MM.1S (cell line): Measurements from ENCODE around the gene CLCF1.

Experiments used
- DNase-seq: peaks from one replicate; pipeline ENCODE4 v3.0.0-alpha.2; 2015
- H2AFZ ChIP-seq: fragments of 300-600 bp; sonication (generic); 2 replicates; pipeline ENCODE4 v1.6.0; 2016; ENCODE audit warnings: antibody characterized with exemption, low read length
- H3F3A ChIP-seq: fragments of 300-600 bp; sonication (generic); 2 replicates; pipeline ENCODE4 v1.6.1; 2016; ENCODE audit warnings: mild to moderate bottlenecking, antibody characterized with exemption, low read length, moderate library complexity, mixed read lengths; ENCODE audit not compliant: insufficient read depth
- H3K27ac ChIP-seq: fragments of 300-600 bp; sonication (generic); 2 replicates; pipeline ENCODE4 v1.5.1; 2016; ENCODE audit warnings: mild to moderate bottlenecking, low read length
- H3K27me3 ChIP-seq: fragments of 300-600 bp; sonication (generic); replicated peaks from 2 replicates; pipeline ENCODE4 v1.6.0; 2016; ENCODE audit warnings: low read length; ENCODE audit not compliant: insufficient read depth
- H3K36me3 ChIP-seq: fragments of 300-600 bp; sonication (generic); replicated peaks from 2 replicates; pipeline ENCODE4 v1.6.1; 2016; ENCODE audit warnings: mild to moderate bottlenecking, low read length, mixed read lengths; ENCODE audit not compliant: insufficient read depth
- H3K4me1 ChIP-seq: fragments of 300-600 bp; sonication (generic); 2 replicates; pipeline ENCODE4 v1.6.1; 2016; ENCODE audit warnings: low read length, mixed read lengths
- H3K4me2 ChIP-seq: fragments of 300-600 bp; sonication (generic); 2 replicates; pipeline ENCODE4 v1.6.0; 2016; ENCODE audit warnings: low read depth, low read length
- H3K4me3 ChIP-seq: fragments of 300-600 bp; sonication (generic); 2 replicates; pipeline ENCODE4 v1.5.1; 2016; ENCODE audit warnings: low read length, mixed read lengths
- H3K79me2 ChIP-seq: fragments of 300-600 bp; sonication (generic); 2 replicates; pipeline ENCODE4 v1.6.1; 2016; ENCODE audit warnings: mixed run types, low read length, mixed read lengths
- H3K9ac ChIP-seq: fragments of 300-600 bp; sonication (generic); 2 replicates; pipeline ENCODE4 v1.6.1; 2016; ENCODE audit warnings: low read length, mixed read lengths
- H3K9me2 ChIP-seq: fragments of 300-600 bp; sonication (generic); replicated peaks from 2 replicates; pipeline ENCODE4 v1.6.1; 2016; ENCODE audit warnings: mild to moderate bottlenecking, low read length, mixed read lengths; ENCODE audit not compliant: insufficient read depth
- H3K9me3 ChIP-seq: fragments of 300-600 bp; sonication (generic); replicated peaks from 2 replicates; pipeline ENCODE4 v1.6.1; 2016; ENCODE audit warnings: mild to moderate bottlenecking, low read length, mixed read lengths; ENCODE audit not compliant: insufficient read depth
- H4K20me1 ChIP-seq: fragments of 300-600 bp; sonication (generic); 2 replicates; pipeline ENCODE4 v1.6.1; 2016; ENCODE audit warnings: mild to moderate bottlenecking, low read length, moderate library complexity, mixed read lengths; ENCODE audit not compliant: insufficient read depth
- EZH2 ChIP-seq: fragments of 300-600 bp; sonication (generic); optimal IDR thresholded peaks from 2 replicates; pipeline ENCODE3; 2017; ENCODE audit warnings: low read depth, mild to moderate bottlenecking, antibody characterized with exemption, low read length, mixed read lengths
- EZH2phosphoT487 ChIP-seq: fragments of 300-600 bp; sonication (generic); IDR thresholded peaks from 2 replicates; pipeline ENCODE4 v1.6.1; 2018; ENCODE audit warnings: antibody characterized with exemption, low read length
- TF ChIP-seq, protein P1 (sequence below): fragments of 300-600 bp; sonication (generic); IDR thresholded peaks from 2 replicates; pipeline ENCODE4 v1.5.1; 2016; ENCODE audit warnings: antibody characterized with exemption, low read length, mixed read lengths

CLCF1 gene

DNA sequence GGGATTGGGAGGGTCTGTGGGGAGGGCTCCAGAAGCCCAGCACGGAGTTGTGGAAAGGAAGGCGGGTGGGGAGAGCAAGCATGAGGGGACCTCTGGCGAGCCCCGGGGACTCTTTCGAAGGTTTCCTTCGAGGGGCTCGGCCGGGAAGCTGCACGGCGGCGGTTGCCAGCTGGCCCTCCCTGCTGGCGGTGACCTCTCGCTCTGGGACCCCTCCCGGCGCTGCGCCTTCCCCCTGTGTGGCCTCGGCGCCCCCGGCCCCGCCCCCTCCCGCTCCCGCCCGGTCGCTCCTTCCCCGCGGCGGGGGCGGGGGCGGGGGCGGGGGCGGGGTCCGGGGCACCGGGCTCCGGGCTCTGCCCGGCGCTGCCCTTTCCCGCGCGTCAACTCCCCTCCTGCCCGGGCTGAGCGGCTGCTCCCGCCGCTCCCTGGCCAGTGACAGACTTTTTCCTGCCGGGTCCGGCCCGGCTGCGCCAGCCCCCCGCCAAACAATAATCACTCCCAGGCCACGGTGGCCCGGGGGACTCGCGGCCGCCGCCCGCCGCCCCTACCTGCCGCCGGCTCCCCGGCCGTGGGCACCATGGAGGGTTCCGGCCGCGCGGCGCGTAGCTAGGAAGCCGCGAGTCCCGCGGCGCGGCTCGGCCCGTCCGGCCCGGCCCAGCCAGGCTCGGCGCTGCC is 941 bp downstream of the CLCF1 start:
- H3K9me3 ChIP-seq: no peaks in the 10 kb centered on the region
- no peak for DNase-seq

DNA sequence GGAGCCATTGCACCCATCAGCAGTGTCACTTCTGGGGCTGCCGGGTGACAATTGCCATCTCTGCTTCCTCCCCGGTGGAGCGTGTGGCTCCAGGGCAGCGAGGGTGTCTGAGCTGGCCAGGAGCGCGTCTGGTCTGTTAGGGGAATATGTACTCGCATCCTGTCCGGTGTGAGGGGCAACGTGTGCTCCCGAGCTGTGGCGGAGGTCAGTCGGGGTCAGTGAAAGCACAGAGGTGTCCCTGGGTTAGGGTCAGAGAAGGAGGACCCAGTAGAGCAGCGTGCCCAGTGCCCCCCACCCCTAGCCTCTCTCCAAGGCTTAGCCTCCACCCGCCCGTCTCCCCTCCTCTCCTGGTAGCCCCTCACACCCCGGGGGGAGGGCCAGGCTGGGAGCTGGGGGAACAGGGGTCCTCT is 1.5 kb downstream of the CLCF1 start:
- DNase-seq: no peak
- no peak for TF ChIP-seq EZH2
- TF ChIP-seq EZH2phosphoT487: no peak
- TF ChIP-seq, protein P1, sequence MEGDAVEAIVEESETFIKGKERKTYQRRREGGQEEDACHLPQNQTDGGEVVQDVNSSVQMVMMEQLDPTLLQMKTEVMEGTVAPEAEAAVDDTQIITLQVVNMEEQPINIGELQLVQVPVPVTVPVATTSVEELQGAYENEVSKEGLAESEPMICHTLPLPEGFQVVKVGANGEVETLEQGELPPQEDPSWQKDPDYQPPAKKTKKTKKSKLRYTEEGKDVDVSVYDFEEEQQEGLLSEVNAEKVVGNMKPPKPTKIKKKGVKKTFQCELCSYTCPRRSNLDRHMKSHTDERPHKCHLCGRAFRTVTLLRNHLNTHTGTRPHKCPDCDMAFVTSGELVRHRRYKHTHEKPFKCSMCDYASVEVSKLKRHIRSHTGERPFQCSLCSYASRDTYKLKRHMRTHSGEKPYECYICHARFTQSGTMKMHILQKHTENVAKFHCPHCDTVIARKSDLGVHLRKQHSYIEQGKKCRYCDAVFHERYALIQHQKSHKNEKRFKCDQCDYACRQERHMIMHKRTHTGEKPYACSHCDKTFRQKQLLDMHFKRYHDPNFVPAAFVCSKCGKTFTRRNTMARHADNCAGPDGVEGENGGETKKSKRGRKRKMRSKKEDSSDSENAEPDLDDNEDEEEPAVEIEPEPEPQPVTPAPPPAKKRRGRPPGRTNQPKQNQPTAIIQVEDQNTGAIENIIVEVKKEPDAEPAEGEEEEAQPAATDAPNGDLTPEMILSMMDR: no peak
- H3K9me3 ChIP-seq: no peaks in the 10 kb centered on the region
- H3K27ac ChIP-seq: no peak overlapping the region
- no peak overlapping the region for H3K4me2 ChIP-seq
- H4K20me1 ChIP-seq: no peaks in the 10 kb centered on the region
- no peak overlapping the region for H2AFZ ChIP-seq
- peaks cover 4% of the 10 kb centered on the region; the same call in 1 of the 2 replicates for H3K4me1 ChIP-seq
- H3K36me3 ChIP-seq: no peaks in the 10 kb centered on the region
- H3K9me2 ChIP-seq: no peaks in the 10 kb centered on the region
- no peak overlapping the region for H3K9ac ChIP-seq
- peaks cover 9% of the 10 kb centered on the region; the same call in 1 of the 2 replicates for H3F3A ChIP-seq
- H3K27me3 ChIP-seq: peaks cover 21% of the 10 kb centered on the region
- H3K79me2 ChIP-seq: no peaks in the 10 kb centered on the region
- H3K4me3 ChIP-seq: no peak overlapping the region

More for the DNA sequence above, 941 bp downstream of the CLCF1 start:
- Histone ChIP-seq H3K4me3 (peak overlapping the region; percentile 55; the same call in 1 of the 2 replicates), H3K9ac (no peak overlapping the region; the same call in 1 of the 2 replicates), H3K36me3 (no peaks in the 10 kb centered on the region), H3K27ac (no peak overlapping the region), H4K20me1 (no peaks in the 10 kb centered on the region), H3F3A (peaks cover 9% of the 10 kb centered on the region; the same call in 1 of the 2 replicates), H2AFZ (no peak overlapping the region), H3K79me2 (no peaks in the 10 kb centered on the region), H3K9me2 (no peaks in the 10 kb centered on the region), H3K4me1 (peaks cover 4% of the 10 kb centered on the region; the same call in 1 of the 2 replicates), H3K27me3 (peaks cover 24% of the 10 kb centered on the region), H3K4me2 (peak overlapping the region; percentile 57; the same call in 1 of the 2 replicates)
- TF ChIP-seq, protein P1: no peak
- TF ChIP-seq EZH2phosphoT487 (no peak), EZH2 (no peak)

DNA sequence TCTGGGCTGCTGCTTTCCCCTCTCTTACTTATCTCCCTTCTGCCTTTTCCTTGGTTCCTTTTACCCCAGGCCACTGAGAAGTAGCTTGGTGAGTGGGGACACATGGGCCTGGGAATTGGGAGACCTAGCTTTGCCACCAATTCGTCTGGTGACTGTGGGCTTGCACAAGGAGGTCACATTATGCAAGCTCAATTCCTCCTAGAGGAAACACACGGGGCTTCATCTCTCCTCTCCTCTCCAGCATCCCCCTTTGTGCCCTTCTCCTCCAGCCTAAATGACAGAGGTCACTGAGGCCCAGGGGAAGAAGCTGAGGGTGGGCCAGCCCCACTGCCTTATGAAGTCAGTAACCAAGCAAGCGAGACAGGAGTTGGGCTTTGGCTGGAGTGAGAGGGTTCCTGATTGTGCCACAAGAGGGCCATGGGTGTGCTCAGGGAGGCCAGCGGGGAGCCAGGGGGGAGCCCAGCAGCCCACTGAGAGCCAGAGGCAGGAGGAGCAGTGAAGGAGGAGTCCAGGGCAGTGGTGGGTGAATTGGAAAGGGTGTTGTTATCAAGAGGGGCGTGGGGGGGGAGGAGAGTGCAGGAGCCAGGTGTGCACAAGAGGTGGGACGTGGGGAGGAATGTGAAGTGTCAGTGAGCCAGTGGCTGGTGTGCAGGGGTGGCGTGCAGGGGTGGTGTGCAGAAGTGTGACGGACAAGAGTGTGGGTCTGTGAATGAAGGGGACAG is 2.0 kb downstream of the CLCF1 start:
- peak; percentile 12 for DNase-seq
- Histone ChIP-seq H3K4me3 (no peak overlapping the region), H3K79me2 (no peaks in the 10 kb centered on the region), H3K9me3 (no peaks in the 10 kb centered on the region), H3K9ac (no peak overlapping the region), H3K27me3 (peaks cover 16% of the 10 kb centered on the region), H3K4me1 (peaks cover 4% of the 10 kb centered on the region; the same call in 1 of the 2 replicates), H3K9me2 (no peaks in the 10 kb centered on the region), H4K20me1 (no peaks in the 10 kb centered on the region), H3K36me3 (no peaks in the 10 kb centered on the region), H3K4me2 (no peak overlapping the region), H3K27ac (no peak overlapping the region), H2AFZ (no peak overlapping the region), H3F3A (peaks cover 9% of the 10 kb centered on the region; the same call in 1 of the 2 replicates)
- TF ChIP-seq EZH2phosphoT487 (no peak), EZH2 (no peak)
- TF ChIP-seq, protein P1: peak; percentile 44
